Measurements from ENCODE around the gene MANBA. TPM values are rescaled to one million over a fixed set of nuclear protein-coding genes. Genes with fewer than 3 reads are reported as not detected.

The MANBA gene
- total RNA-seq, 1 donor from 2014 or later, result 38.3 TPM

- H3K9me3 ChIP-seq (ENCODE audit: insufficient read depth, low read depth, low read length), result no peaks in the 10 kb centered on the region
- H3K4me1 ChIP-seq (ENCODE audit: insufficient read depth, low read length), result peaks cover 18% of the 10 kb centered on the region
- no peaks in the 10 kb centered on the region for H3K27me3 ChIP-seq (ENCODE audit: insufficient read depth, low read length)
- no peak overlapping the region for H3K4me3 ChIP-seq (ENCODE audit: insufficient read depth, low read depth, low read length)
- FAIRE-seq (peak; percentile 5), DNase-seq (ENCODE audit: low read depth) (peak; percentile 72)
- H4K20me1 ChIP-seq (ENCODE audit: insufficient read depth, low read length), result no peaks in the 10 kb centered on the region
- peaks cover 15% of the 10 kb centered on the region for H3K4me1 Mint-ChIP-seq (ENCODE audit: low read depth, unreplicated experiment)
- no peaks in the 10 kb centered on the region for H3K27me3 Mint-ChIP-seq (ENCODE audit: low read depth, unreplicated experiment)
- H3K9ac ChIP-seq (ENCODE audit: low read length), result no peak overlapping the region
- no peaks in the 10 kb centered on the region for H3K9me3 Mint-ChIP-seq (ENCODE audit: unreplicated experiment)
- no peak overlapping the region for H3K4me3 Mint-ChIP-seq (ENCODE audit: unreplicated experiment)
- H3K4me2 ChIP-seq (ENCODE audit: low read length), result peak overlapping the region; percentile 72
- no peak for TF ChIP-seq EZH2 (IDR thresholded peaks at IDR 0.05; ENCODE audit: insufficient read depth, low read length)
- TF ChIP-seq CTCF (IDR thresholded peaks at IDR 0.05; ENCODE audit: insufficient read depth, low read depth, low read length), result no peak
- H3K36me3 ChIP-seq (ENCODE audit: insufficient read depth, low read length), result no peaks in the 10 kb centered on the region
- H3K27ac Mint-ChIP-seq (ENCODE audit: unreplicated experiment), result peak overlapping the region; percentile 35
- peak overlapping the region; percentile 49 for H2AFZ ChIP-seq (ENCODE audit: low read depth, low read length)
- peaks cover 26% of the 10 kb centered on the region for H3K36me3 Mint-ChIP-seq (ENCODE audit: low read depth, unreplicated experiment)
- H3K27ac ChIP-seq (ENCODE audit: low read depth, low read length), result peak overlapping the region; percentile 40
- H3K79me2 ChIP-seq (ENCODE audit: insufficient read depth, low read length), result no peaks in the 10 kb centered on the region
Measured at GRCh38 chr4:102640669-102641068, 120.1 kb downstream of the MANBA start.

GRCh38 chr4:102639598-102639997, 121.2 kb downstream of the MANBA start:
- TF ChIP-seq EZH2 (IDR thresholded peaks at IDR 0.05; ENCODE audit: insufficient read depth, low read length), result no peak
- no peak for TF ChIP-seq CTCF (IDR thresholded peaks at IDR 0.05; ENCODE audit: insufficient read depth, low read depth, low read length)
- no peak for FAIRE-seq

GRCh38 chr4:102638621-102639020, 122.1 kb downstream of the MANBA start:
- TF ChIP-seq CTCF (IDR thresholded peaks at IDR 0.05; ENCODE audit: insufficient read depth, low read depth, low read length), result no peak
- no peak for TF ChIP-seq EZH2 (IDR thresholded peaks at IDR 0.05; ENCODE audit: insufficient read depth, low read length)
- Histone ChIP-seq H3K79me2 (ENCODE audit: insufficient read depth, low read length) (no peaks in the 10 kb centered on the region), H3K27me3 (ENCODE audit: insufficient read depth, low read length) (no peaks in the 10 kb centered on the region), H3K9me3 (ENCODE audit: insufficient read depth, low read depth, low read length) (no peaks in the 10 kb centered on the region), H3K4me2 (ENCODE audit: low read length) (no peak overlapping the region), H3K36me3 (ENCODE audit: insufficient read depth, low read length) (no peaks in the 10 kb centered on the region), H3K9ac (ENCODE audit: low read length) (no peak overlapping the region), H4K20me1 (ENCODE audit: insufficient read depth, low read length) (no peaks in the 10 kb centered on the region), H2AFZ (ENCODE audit: low read depth, low read length) (no peak overlapping the region), H3K4me3 (ENCODE audit: insufficient read depth, low read depth, low read length) (no peak overlapping the region), H3K4me1 (ENCODE audit: insufficient read depth, low read length) (peaks cover 18% of the 10 kb centered on the region), H3K27ac (ENCODE audit: low read depth, low read length) (no peak overlapping the region)
- H3K4me1 Mint-ChIP-seq (ENCODE audit: low read depth, unreplicated experiment), result peaks cover 15% of the 10 kb centered on the region
- no peak overlapping the region for H3K27ac Mint-ChIP-seq (ENCODE audit: unreplicated experiment)
- FAIRE-seq, result no peak
- H3K4me3 Mint-ChIP-seq (ENCODE audit: unreplicated experiment), result peak overlapping the region; percentile 62
- no peaks in the 10 kb centered on the region for H3K9me3 Mint-ChIP-seq (ENCODE audit: unreplicated experiment)
- DNase-seq (ENCODE audit: low read depth), result peak; percentile 35
- H3K27me3 Mint-ChIP-seq (ENCODE audit: low read depth, unreplicated experiment), result no peaks in the 10 kb centered on the region
- H3K36me3 Mint-ChIP-seq (ENCODE audit: low read depth, unreplicated experiment), result peaks cover 31% of the 10 kb centered on the region

More at GRCh38 chr4:102639598-102639997, 121.2 kb downstream of the MANBA start:
- H3K79me2 ChIP-seq (ENCODE audit: insufficient read depth, low read length), result no peaks in the 10 kb centered on the region
- H3K27me3 Mint-ChIP-seq (ENCODE audit: low read depth, unreplicated experiment), result no peaks in the 10 kb centered on the region
- DNase-seq (ENCODE audit: low read depth), result no peak
- H3K36me3 ChIP-seq (ENCODE audit: insufficient read depth, low read length), result no peaks in the 10 kb centered on the region
- peaks cover 15% of the 10 kb centered on the region for H3K4me1 Mint-ChIP-seq (ENCODE audit: low read depth, unreplicated experiment)
- no peak overlapping the region for H3K27ac Mint-ChIP-seq (ENCODE audit: unreplicated experiment)
- no peak overlapping the region for H2AFZ ChIP-seq (ENCODE audit: low read depth, low read length)
- no peak overlapping the region for H3K27ac ChIP-seq (ENCODE audit: low read depth, low read length)
- no peak overlapping the region for H3K4me3 ChIP-seq (ENCODE audit: insufficient read depth, low read depth, low read length)
- H3K4me1 ChIP-seq (ENCODE audit: insufficient read depth, low read length), result peaks cover 18% of the 10 kb centered on the region
- no peaks in the 10 kb centered on the region for H3K9me3 Mint-ChIP-seq (ENCODE audit: unreplicated experiment)
- no peaks in the 10 kb centered on the region for H4K20me1 ChIP-seq (ENCODE audit: insufficient read depth, low read length)
- H3K36me3 Mint-ChIP-seq (ENCODE audit: low read depth, unreplicated experiment), result peaks cover 29% of the 10 kb centered on the region
- H3K4me2 ChIP-seq (ENCODE audit: low read length), result no peak overlapping the region
- no peak overlapping the region for H3K4me3 Mint-ChIP-seq (ENCODE audit: unreplicated experiment)
- H3K27me3 ChIP-seq (ENCODE audit: insufficient read depth, low read length), result no peaks in the 10 kb centered on the region
- no peaks in the 10 kb centered on the region for H3K9me3 ChIP-seq (ENCODE audit: insufficient read depth, low read depth, low read length)
- no peak overlapping the region for H3K9ac ChIP-seq (ENCODE audit: low read length)

Data from astrocyte (in vitro differentiated cells and primary cell).